Measurements from ENCODE around the gene RIC8B.

The RIC8B gene

GRCh38 chr12:106757623-106758348, 16.7 kb upstream of the RIC8B start:
- no peak overlapping the region for H3K27ac ChIP-seq
- no peak for DNase-seq (ENCODE audit: low read depth, low spot score)

GRCh38 chr12:106758349-106759110, 16.0 kb upstream of the RIC8B start:
- no peak overlapping the region for H3K27ac ChIP-seq
- DNase-seq (ENCODE audit: low read depth, low spot score): no peak

GRCh38 chr12:106759526-106760183, 14.8 kb upstream of the RIC8B start:
- DNase-seq (ENCODE audit: low read depth, low spot score): no peak

GRCh38 chr12:106760184-106760531, 14.3 kb upstream of the RIC8B start:
- DNase-seq (ENCODE audit: low read depth, low spot score): no peak
- H3K27ac ChIP-seq: no peak overlapping the region

More at GRCh38 chr12:106759526-106760183, 14.8 kb upstream of the RIC8B start:
- no peak overlapping the region for H3K27ac ChIP-seq

DNA sequence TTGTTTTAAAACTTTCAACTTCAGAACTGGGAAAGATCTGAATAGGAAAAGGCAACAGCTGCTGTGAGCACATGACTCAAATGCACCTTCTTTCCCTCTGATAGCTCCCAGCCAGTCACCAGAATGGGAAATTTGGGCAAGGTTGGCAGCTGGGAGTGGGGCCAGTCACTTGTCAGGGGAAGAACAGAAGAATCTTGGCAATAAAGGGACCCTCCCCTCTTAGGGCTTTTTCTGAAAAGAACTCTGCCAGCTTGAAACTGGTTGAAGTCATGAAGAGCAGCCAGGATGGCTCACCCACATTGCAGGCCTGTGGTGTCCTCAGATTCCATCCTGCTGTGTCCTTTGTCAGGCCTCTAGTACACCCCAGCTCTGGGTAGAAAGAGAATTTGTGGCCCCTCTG, 10.3 kb upstream of the RIC8B start:
- H3K27ac ChIP-seq: no peak overlapping the region
- no peak for DNase-seq (ENCODE audit: low read depth, low spot score)

- DNase-seq (ENCODE audit: low read depth, low spot score): no peak
- H3K27ac ChIP-seq: no peak overlapping the region
These were observed 9.7 kb upstream of the RIC8B start for GRCh38 chr12:106764738-106765137.

DNA sequence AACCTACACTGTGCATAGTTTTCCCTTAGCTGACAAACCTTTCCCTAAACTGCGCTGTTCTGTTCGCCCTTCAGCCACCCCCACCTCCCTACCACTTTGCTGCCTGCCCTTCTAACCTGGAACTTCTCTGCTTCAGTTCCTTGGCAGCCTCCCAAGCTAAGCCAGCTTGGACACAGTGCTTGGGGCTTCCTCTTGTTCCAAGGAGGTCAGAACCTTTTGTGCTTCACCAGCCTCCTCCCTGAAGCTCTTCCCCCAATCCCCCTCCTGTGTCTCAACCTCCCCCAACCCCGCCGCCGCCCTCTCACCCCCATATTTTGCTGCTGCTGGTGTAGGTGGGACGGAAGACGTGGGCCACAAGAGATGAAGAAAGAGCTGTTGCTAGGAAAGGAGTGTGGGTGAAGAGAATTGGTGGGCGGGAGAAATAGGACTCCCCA, 8.1 kb upstream of the RIC8B start:
- no peak for DNase-seq (ENCODE audit: low read depth, low spot score)

DNA sequence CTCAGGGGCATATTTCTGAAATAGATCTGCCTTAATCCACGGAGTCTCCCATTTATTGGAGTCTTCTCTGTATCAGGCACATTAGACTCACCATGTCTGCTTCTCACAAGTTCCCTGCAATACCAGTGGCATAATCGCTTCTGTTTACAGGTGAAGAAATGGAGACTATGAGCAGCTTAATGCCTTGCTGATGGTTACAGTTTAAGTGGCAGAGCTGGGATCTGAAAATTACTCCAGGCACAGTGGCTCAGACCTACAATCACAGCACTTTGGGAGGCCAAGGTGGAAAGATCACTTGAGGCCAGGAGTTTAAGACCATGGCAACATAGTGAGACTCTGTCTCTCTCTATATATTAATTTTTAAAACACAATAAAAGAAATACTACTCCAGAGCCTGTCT, 7.3 kb upstream of the RIC8B start:
- DNase-seq (ENCODE audit: low read depth, low spot score): no peak
- H3K27ac ChIP-seq: no peak overlapping the region

More for the DNA sequence above, 8.1 kb upstream of the RIC8B start:
- H3K27ac ChIP-seq: no peak overlapping the region

DNA sequence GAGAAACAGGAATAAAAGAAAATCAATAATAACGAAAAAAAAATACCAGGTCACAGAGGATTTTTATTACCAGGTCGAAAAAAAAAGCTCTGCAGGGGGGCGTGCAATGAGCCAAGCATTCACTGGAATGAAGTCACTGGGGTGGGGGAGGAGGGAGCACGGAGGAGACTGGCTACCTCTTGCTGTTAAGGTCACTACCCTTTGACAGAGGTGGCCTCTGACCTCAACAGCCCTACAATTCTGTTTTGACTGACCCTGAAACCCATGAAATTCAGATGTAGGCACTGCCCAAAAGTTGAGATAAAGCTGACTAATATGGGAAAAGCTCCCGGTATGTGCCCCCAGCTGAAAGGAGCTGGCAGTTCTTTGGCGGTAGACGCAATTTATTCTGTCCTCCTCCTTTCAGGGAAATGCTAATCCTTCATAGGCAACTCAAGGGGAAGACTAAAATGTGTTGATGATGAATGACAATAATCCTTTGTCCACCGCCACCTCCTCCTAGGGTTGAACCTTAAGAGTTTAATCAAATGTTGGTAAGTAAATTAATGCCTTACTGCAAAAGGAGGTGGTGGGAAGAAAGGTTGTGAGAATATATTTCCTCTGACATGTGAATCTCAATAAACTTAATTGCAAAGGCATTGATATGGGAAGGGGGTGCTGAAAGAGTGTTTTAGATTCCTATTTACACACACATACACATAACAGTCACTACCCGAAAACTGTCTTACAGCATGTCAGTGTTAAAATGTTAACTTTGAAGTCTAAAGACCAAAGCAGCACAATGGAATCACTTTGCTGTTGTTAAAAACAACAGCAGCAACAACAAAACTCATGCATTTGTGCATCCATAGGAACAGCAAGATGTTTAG, 6.3 kb upstream of the RIC8B start:
- DNase-seq (ENCODE audit: low read depth, low spot score): no peak
- no peak overlapping the region for H3K27ac ChIP-seq

DNA sequence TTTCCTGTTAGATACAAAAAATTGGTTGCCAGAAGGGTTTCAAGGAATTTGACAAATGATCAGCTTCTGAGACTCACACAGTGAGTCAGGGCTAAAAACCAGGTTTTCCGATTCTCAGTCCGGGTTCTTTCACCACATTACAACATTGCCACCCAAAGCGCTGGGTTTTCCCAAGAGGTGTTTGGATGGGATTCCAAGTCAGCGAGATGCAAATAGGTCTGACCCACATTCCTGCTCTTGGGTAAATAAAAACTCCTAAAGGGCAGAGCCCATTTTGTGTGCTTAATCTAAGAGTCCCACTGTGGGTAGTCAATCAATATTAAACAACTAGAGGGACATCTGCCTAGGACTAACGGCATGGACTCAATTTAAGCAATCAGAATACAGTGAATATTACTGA, 5.4 kb upstream of the RIC8B start:
- H3K27ac ChIP-seq: no peak overlapping the region
- no peak for DNase-seq (ENCODE audit: low read depth, low spot score)

GRCh38 chr12:106769546-106769945, 4.9 kb upstream of the RIC8B start:
- no peak overlapping the region for H3K27ac ChIP-seq
- no peak for DNase-seq (ENCODE audit: low read depth, low spot score)

DNA sequence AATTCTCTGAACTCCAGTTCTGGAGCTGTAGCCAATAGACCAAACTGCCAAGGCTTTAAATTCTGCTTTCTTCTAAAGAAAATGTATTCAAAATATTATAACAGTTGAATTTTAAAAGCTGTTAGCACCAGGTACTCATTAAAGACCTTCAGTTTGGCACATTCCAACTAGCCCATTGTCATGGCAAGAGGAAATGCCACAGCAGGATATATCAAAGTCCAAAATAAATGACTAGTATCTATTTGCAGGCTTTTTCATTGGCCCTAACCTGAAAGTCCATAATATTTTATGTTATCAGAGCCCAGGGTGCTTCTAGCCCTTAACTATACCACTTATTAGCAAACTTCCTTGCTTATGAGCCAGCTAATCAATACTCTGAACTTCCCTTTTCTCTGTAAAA, 3.1 kb upstream of the RIC8B start:
- no peak overlapping the region for H3K27ac ChIP-seq
- DNase-seq (ENCODE audit: low read depth, low spot score): no peak

- no peak for DNase-seq (ENCODE audit: low read depth, low spot score)
- H3K27ac ChIP-seq: peak overlapping the region; percentile 86
These were observed 1.0 kb upstream of the RIC8B start for GRCh38 chr12:106773286-106774004.

DNA sequence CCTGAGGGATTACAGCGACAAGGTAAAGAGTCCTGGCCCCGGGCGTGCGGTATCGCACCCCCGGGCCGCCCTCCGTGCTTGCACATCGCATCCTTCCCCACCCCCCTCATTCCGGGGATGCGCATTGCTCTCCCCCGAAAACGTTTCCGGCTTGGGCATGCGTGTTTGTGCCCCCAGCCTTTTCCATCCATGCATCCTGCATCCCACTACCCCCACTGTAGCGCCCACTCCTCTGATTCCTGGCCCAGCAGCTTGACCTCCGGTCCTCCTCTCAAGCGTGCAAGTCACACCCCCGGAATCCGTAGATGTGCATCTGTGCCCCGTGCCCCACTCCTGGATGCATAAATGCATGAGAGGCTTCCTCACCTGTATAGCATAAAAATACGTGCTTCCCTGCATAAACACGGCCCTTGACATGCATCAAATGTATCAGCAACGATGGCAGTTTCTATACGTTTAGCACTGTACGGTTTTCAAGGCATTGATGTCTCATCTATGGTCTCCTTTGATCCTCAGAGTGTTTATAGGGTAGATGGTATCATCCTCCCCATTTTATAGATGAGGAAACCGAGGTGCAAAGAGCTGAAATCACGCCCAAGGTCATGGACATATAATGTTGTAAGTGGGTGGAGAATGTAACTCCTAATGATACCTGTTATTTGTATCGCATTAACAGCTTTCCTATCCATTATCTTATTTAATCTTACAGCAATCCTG, 484 bp downstream of the RIC8B start:
- DNase-seq (ENCODE audit: low read depth, low spot score): no peak
- peak overlapping the region; percentile 86 for H3K27ac ChIP-seq

- no peak for DNase-seq (ENCODE audit: low read depth, low spot score)
- H3K27ac ChIP-seq: no peak overlapping the region
These were observed 2.4 kb downstream of the RIC8B start for GRCh38 chr12:106776897-106777296.

DNA sequence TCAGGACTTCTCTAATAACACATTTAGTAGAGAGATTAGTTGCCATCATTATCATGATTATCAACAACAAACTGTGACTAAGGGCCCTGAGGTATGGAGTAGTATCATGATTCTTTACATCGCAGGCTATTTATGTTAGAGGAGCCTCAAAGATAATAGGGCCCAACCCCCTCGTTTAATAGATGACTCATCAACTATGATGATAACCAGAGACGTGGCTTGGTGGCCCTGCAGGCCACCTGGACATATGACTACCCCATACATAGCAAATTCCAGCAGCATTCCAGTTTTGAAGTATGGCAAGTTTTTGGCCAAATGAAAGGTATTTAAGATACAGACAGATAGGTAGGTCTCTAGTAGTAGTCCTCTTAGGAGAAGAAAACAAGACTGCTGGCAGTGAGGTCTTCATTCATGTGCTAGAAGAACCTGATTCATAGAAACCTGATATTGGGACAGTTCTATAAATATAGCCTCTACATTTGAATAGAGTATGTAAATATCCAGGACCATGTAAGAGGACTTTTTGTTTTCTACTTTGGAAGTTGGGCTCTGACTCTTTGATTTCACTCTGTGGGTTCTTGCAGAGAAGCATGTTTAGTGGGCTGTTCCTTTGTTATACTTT, 5.6 kb downstream of the RIC8B start:
- DNase-seq (ENCODE audit: low read depth, low spot score): no peak
- no peak overlapping the region for H3K27ac ChIP-seq

- DNase-seq (ENCODE audit: low read depth, low spot score): no peak
- H3K27ac ChIP-seq: no peak overlapping the region
These were observed 8.1 kb downstream of the RIC8B start for GRCh38 chr12:106782619-106783018.

DNA sequence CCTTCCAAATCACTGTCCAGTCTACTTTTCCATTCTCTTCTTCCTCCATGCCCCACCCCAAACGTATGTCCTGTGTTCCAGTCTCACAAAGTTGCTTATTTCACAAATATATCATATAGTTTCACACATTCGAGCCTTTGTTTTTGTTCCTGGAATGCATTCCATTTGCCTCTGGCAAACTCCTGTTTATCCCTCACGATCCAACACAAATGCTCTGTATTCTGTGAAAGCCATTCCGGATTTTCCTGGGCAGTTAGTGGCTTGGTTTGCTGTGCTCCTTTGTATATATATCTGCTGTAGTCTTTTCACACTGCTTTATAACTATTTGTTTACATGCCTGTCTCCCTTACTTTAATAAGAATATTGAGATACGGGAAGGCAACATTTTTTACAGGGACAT, 9.0 kb downstream of the RIC8B start:
- H3K27ac ChIP-seq: no peak overlapping the region
- DNase-seq (ENCODE audit: low read depth, low spot score): no peak

GRCh38 chr12:106790020-106790419, 15.5 kb downstream of the RIC8B start:
- DNase-seq (ENCODE audit: low read depth, low spot score): no peak
- no peak overlapping the region for H3K27ac ChIP-seq
